ENCODE measurements around the gene STARD3. TPM values are rescaled to one million over a fixed set of nuclear protein-coding genes. Genes with fewer than 3 reads are reported as not detected.
A peak's percentile ranks its signal among the peaks of the same experiment; 100 is the strongest.

The STARD3 gene
- total RNA-seq, 2 experiments from 2014 or later, result 70.0 to 72.8 TPM

GRCh38 chr17:39639043-39639442, 2.1 kb downstream of the STARD3 start:
- peaks cover 7% of the 10 kb centered on the region for H3K36me3 Mint-ChIP-seq (ENCODE audit: low read depth)
- no peak overlapping the region for H3K4me3 Mint-ChIP-seq
- no peaks in the 10 kb centered on the region for H3K27me3 Mint-ChIP-seq
- ChIA-PET POLR2A (no interaction called here), CTCF (interaction anchor here (0.5 to 3.7 kb wide), 7 partner anchors 9 to 192 kb away, joined by 3 to 30 read pairs (median 4); no protein-coding TSS in a partner anchor)
- H3K4me1 Mint-ChIP-seq, result peaks cover 67% of the 10 kb centered on the region
- no peak for DNase-seq
- H3K9me3 Mint-ChIP-seq, result no peaks in the 10 kb centered on the region
- H3K27ac Mint-ChIP-seq, result no peak overlapping the region

DNA sequence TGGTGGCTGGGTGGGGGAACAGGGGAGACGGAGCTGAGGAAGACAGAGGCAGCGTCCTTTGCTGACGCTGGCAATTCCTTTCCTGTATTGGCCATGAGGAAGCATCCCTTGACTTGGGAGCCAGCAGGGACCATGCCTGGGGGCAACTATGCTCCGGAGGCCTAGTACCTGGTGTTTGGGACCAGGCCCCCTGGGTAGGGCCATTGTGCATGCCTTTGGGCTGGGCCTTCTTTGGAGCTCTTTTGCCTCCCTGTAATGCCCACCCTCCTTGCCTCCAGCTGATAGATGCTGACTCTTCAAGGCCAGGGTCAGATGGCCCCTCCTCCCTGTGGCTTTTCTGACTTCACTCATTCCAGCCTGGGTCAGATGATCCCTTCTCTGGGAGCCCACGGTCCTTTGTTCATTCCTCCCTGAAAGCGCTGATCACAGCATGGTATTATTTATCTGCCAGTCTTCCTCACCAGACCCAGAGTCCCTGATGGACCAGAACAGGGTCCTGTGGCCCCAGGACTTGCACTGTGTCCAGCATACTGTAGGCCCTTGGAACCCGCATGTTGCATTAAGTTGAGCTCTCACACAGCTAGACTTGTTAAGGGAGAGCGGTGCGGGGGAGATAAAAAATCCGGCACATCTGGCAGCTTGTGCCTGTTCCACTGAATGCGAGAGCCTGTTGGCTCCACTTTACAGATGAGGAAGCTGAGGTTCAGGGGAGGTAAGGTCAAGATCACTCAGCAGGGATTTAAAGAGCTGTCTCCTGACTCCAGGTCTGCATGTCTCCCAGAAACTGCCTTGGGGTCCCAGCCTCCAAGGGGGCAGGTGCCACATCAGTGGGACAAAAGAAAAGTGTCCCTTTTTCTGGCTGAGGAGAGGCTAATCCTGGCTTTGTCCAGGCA, 2.9 kb downstream of the STARD3 start:
- Mint-ChIP-seq H3K36me3 (ENCODE audit: low read depth) (peaks cover 7% of the 10 kb centered on the region), H3K27me3 (no peaks in the 10 kb centered on the region)
- POLR2A ChIA-PET, result no interaction called here

GRCh38 chr17:39640591-39641031, 3.7 kb downstream of the STARD3 start:
- no peaks in the 10 kb centered on the region for H3K9me3 Mint-ChIP-seq
- H3K36me3 Mint-ChIP-seq (ENCODE audit: low read depth), result peaks cover 7% of the 10 kb centered on the region
- H3K4me1 Mint-ChIP-seq, result peaks cover 64% of the 10 kb centered on the region
- H3K27ac Mint-ChIP-seq, result no peak overlapping the region
- POLR2A ChIA-PET, result no interaction called here
- no peak overlapping the region for H3K4me3 Mint-ChIP-seq
- no peaks in the 10 kb centered on the region for H3K27me3 Mint-ChIP-seq
- CTCF ChIA-PET, result interaction anchor here (1.0 to 3.7 kb wide), 4 partner anchors 8 to 26 kb away, joined by 3 to 30 read pairs (median 4); no protein-coding TSS in a partner anchor
- DNase-seq, result no peak

More for the DNA sequence above, 2.9 kb downstream of the STARD3 start:
- CTCF ChIA-PET, result interaction anchor here (0.5 to 3.7 kb wide), 7 partner anchors 8 to 193 kb away, joined by 3 to 30 read pairs (median 4); no protein-coding TSS in a partner anchor
- Mint-ChIP-seq H3K27ac (no peak overlapping the region), H3K9me3 (no peaks in the 10 kb centered on the region), H3K4me1 (peaks cover 64% of the 10 kb centered on the region), H3K4me3 (no peak overlapping the region)
- DNase-seq, result no peak

DNA sequence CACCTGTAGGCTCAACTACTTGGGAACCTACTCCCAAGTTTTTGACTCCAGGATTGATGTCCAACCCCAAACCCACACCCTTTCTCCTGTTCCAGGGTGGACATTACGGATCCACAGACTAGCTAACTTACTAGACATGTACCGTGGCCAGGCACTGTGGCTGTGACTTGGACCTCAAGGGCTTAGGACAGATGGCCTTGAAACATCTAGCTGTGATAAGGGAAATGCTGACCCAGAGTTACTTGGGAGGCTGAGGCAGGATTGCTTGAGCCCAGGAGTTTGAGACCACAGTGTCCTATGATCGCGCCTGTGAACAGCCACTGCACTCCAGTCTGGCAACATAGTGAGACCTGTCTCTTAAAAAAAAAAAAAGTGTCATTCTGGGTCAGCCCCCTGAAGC, 4.2 kb downstream of the STARD3 start:
- no peaks in the 10 kb centered on the region for H3K9me3 Mint-ChIP-seq
- no peak overlapping the region for H3K4me3 Mint-ChIP-seq
- ChIA-PET POLR2A (no interaction called here), CTCF (interaction anchor here (1.0 to 1.3 kb wide), 2 partner anchors 9 to 19 kb away, joined by 3 read pairs; no protein-coding TSS in a partner anchor)
- H3K27ac Mint-ChIP-seq, result no peak overlapping the region
- H3K4me1 Mint-ChIP-seq, result peaks cover 60% of the 10 kb centered on the region
- H3K36me3 Mint-ChIP-seq (ENCODE audit: low read depth), result peaks cover 7% of the 10 kb centered on the region
- no peak for DNase-seq
- no peaks in the 10 kb centered on the region for H3K27me3 Mint-ChIP-seq

- POLR2A ChIA-PET, result interaction anchor here (0.6 kb wide), 1 partner anchor 21 kb away, joined by 3 read pairs; no protein-coding TSS in a partner anchor
These were observed 4.9 kb downstream of the STARD3 start for GRCh38 chr17:39641883-39642282.

GRCh38 chr17:39642291-39643074, 5.5 kb downstream of the STARD3 start:
- ChIA-PET CTCF (interaction anchor here (1.1 to 2.5 kb wide), 4 partner anchors 12 to 88 kb away, joined by 3 to 11 read pairs (median 4); partner anchors contain the start of gene MIEN1), POLR2A (interaction anchor here (0.6 kb wide), 1 partner anchor 22 kb away, joined by 3 read pairs; no protein-coding TSS in a partner anchor)
- peaks cover 7% of the 10 kb centered on the region for H3K36me3 Mint-ChIP-seq (ENCODE audit: low read depth)
- H3K4me3 Mint-ChIP-seq, result no peak overlapping the region
- no peaks in the 10 kb centered on the region for H3K27me3 Mint-ChIP-seq
- H3K27ac Mint-ChIP-seq, result no peak overlapping the region
- peaks cover 53% of the 10 kb centered on the region for H3K4me1 Mint-ChIP-seq
- DNase-seq, result no peak
- no peaks in the 10 kb centered on the region for H3K9me3 Mint-ChIP-seq

More at GRCh38 chr17:39641883-39642282, 4.9 kb downstream of the STARD3 start:
- Mint-ChIP-seq H3K27me3 (no peaks in the 10 kb centered on the region), H3K4me3 (no peak overlapping the region), H3K36me3 (ENCODE audit: low read depth) (peaks cover 7% of the 10 kb centered on the region), H3K9me3 (no peaks in the 10 kb centered on the region), H3K27ac (no peak overlapping the region), H3K4me1 (peaks cover 54% of the 10 kb centered on the region)
- no peak for DNase-seq
- CTCF ChIA-PET, result interaction anchor here (1.3 kb wide), 1 partner anchor 20 kb away, joined by 3 read pairs; no protein-coding TSS in a partner anchor

DNA sequence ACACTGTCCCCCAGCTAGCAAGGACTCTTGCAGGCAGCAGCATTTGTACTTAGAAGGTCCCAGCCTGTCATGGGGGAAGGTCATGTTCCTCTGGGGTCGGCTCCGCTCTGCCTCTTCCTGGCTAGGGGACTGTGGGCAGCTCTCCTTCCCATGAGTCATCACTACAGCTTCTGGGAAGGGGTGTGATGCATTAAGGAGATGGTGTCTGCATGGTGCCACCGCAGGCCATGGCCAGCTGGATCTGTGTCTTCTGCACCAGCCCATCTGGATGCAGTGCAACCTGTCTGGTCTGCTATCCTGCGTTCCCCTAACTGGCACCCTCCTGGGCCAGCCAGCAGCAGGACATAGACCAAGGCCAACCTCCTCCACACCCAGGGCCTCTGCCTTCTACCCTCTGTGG, 6.3 kb downstream of the STARD3 start:
- peaks cover 2% of the 10 kb centered on the region for H3K36me3 Mint-ChIP-seq (ENCODE audit: low read depth)
- no peaks in the 10 kb centered on the region for H3K27me3 Mint-ChIP-seq
- ChIA-PET CTCF (interaction anchor here (1.1 to 2.5 kb wide), 4 partner anchors 11 to 87 kb away, joined by 3 to 11 read pairs (median 6); partner anchors contain the start of gene MIEN1), POLR2A (interaction anchor here (0.8 kb wide), 1 partner anchor 11 kb away, joined by 3 read pairs; no protein-coding TSS in a partner anchor)
- no peak overlapping the region for H3K27ac Mint-ChIP-seq
- no peak for DNase-seq
- peaks cover 46% of the 10 kb centered on the region for H3K4me1 Mint-ChIP-seq
- no peak overlapping the region for H3K4me3 Mint-ChIP-seq
- H3K9me3 Mint-ChIP-seq, result no peaks in the 10 kb centered on the region

DNA sequence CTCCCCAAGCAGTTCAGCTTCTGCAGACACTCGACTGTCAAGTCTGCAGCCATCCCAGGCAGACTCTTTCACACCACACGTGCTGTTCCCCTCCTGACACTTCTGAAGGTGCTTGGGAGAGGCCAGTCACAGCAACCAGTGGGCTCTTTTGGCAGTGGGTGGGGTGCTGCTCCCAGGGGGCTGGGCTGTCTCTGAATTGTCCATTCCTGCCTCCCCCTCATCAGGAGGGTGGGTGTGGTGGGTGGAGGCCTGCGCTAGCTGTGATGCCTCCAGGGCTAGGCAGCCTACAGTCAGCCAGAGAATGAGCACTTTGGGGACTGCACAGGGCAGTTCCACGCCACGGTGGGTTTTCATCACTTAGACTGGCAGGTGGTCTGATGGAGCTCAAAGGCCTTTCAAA, 10.3 kb downstream of the STARD3 start:
- ChIA-PET CTCF (interaction anchor here (1.1 to 1.8 kb wide), 3 partner anchors 8 to 25 kb away, joined by 3 to 5 read pairs (median 4); no protein-coding TSS in a partner anchor), POLR2A (no interaction called here)
- no peaks in the 10 kb centered on the region for H3K9me3 Mint-ChIP-seq
- H3K4me3 Mint-ChIP-seq, result no peak overlapping the region
- H3K36me3 Mint-ChIP-seq (ENCODE audit: low read depth), result peaks cover 2% of the 10 kb centered on the region
- peaks cover 30% of the 10 kb centered on the region for H3K4me1 Mint-ChIP-seq
- no peak overlapping the region for H3K27ac Mint-ChIP-seq
- no peak for DNase-seq
- no peaks in the 10 kb centered on the region for H3K27me3 Mint-ChIP-seq

DNA sequence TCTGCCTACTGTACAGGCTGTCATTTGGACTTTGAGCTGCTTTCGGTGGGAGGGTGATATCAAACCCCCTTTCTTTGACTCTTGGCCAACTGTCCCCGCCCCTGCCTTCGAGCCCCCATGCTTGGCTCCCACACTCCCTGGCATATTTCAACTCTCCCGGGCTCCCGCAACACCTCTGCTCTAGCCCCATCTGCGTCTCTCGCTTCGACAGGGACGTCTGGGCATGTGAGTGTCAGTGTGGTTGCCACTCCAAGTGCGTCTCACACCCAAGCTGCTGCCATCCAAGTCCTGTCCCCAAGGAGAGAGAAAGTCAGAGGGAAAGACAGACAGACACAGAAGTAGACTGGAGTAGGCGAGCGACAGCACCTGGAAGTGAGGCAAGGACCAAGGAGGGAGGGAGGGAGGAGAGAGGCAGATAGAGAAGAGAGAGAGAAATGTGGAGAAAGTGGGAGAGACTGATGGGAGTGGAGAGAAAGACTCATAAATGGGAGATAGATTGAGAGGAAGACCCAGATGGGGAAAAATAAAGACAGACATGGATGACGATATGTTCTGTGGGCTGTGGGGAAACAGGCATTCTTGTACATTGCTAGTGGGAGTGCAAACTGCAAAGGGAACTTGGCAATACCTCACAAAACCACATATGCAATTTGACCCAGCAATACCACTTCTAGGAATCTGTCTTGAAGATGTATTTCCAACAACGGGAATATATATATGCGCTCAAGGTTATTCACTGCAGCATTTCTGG, 11.8 kb downstream of the STARD3 start:
- Mint-ChIP-seq H3K4me3 (no peak overlapping the region), H3K27me3 (no peaks in the 10 kb centered on the region), H3K9me3 (no peaks in the 10 kb centered on the region), H3K27ac (no peak overlapping the region), H3K36me3 (ENCODE audit: low read depth) (peaks cover 2% of the 10 kb centered on the region), H3K4me1 (peaks cover 18% of the 10 kb centered on the region)
- DNase-seq, result no peak
- ChIA-PET POLR2A (no interaction called here), CTCF (interaction anchor here (1.1 to 1.8 kb wide), 4 partner anchors 9 to 25 kb away, joined by 3 to 5 read pairs (median 4); no protein-coding TSS in a partner anchor)

DNA sequence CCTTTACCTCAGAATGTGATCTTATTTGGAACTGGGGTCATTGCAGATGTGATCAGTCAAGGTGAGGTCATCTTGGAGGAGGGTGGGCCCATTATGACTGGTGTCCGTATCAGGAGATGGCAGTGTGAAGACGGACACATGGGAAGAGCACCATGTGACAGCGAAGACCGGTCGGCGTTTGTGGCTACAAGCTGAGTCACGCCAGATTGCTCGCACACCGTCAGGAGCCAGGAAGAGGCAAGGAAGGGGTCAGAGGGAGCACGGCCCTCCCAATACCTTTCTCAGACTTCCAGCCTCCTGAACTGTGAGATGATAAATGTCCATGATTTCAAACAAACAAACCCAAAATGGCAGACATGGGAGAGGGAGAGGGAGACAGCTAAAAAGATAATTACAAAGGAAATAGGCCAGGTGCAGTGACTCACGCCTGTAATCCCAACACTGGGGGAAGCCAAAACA, 13.2 kb downstream of the STARD3 start:
- CTCF ChIA-PET, result interaction anchor here (1.3 to 6.2 kb wide), 4 partner anchors 10 to 27 kb away, joined by 3 to 61 read pairs (median 4); no protein-coding TSS in a partner anchor
- H3K4me3 Mint-ChIP-seq, result no peak overlapping the region
- POLR2A ChIA-PET, result no interaction called here
- H3K4me1 Mint-ChIP-seq, result peaks cover 25% of the 10 kb centered on the region
- no peaks in the 10 kb centered on the region for H3K9me3 Mint-ChIP-seq
- DNase-seq, result no peak
- H3K36me3 Mint-ChIP-seq (ENCODE audit: low read depth), result peaks cover 2% of the 10 kb centered on the region
- no peaks in the 10 kb centered on the region for H3K27me3 Mint-ChIP-seq
- no peak overlapping the region for H3K27ac Mint-ChIP-seq

GRCh38 chr17:39651923-39652586, 15.1 kb downstream of the STARD3 start:
- H3K9me3 Mint-ChIP-seq, result no peaks in the 10 kb centered on the region
- peak overlapping the region; percentile 37 for H3K27ac Mint-ChIP-seq
- CTCF ChIA-PET, result interaction anchor here (1.0 to 6.2 kb wide), 4 partner anchors 14 to 79 kb away, joined by 3 to 61 read pairs (median 4); partner anchors contain the start of genes MIEN1 and PGAP3
- H3K4me3 Mint-ChIP-seq, result no peak overlapping the region
- no peak for DNase-seq
- peaks cover 5% of the 10 kb centered on the region for H3K36me3 Mint-ChIP-seq (ENCODE audit: low read depth)
- no peaks in the 10 kb centered on the region for H3K27me3 Mint-ChIP-seq
- peaks cover 31% of the 10 kb centered on the region for H3K4me1 Mint-ChIP-seq
- POLR2A ChIA-PET, result interaction anchor here (0.6 kb wide), 1 partner anchor 17 kb away, joined by 3 read pairs; no protein-coding TSS in a partner anchor

Measured in activated CD4-positive, alpha-beta T cell treated with anti-CD3 and anti-CD28 coated beads, Interleukin-2, amount 10 ng/mL, durations not matched to agents 7 days and 5 days (primary cell).